ENCODE data around the gene CNTN5. TPM values are rescaled to one million over a fixed set of nuclear protein-coding genes. Genes with fewer than 3 reads are reported as not detected.

The CNTN5 gene
- total RNA-seq, 2 donors from 2014 or later: not detected

DNA sequence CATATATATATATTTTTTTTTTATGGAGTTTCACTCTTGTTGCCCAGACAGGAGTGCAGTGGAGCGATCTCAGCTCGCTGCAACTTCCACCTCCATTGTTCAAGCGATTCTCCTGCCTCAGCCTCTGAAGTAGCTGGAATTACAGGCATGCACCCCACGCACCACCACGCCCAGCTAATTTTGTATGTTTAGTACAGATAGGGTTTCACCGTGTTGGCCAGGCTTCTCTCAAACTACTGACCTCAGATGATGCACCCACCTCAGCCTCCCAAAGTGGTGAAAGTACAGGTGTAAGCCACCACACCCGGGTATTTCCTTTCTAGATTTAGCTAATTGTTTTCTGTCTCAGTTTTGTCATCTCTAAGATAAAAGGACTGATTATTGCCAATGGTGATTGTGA is 821.1 kb downstream of the CNTN5 start:
- H3K36me3 Mint-ChIP-seq (ENCODE audit: low read depth): no peaks in the 10 kb centered on the region
- H3K9me3 Mint-ChIP-seq: peaks cover 3% of the 10 kb centered on the region
- H3K27me3 Mint-ChIP-seq: no peaks in the 10 kb centered on the region
- H3K27ac Mint-ChIP-seq: no peak overlapping the region
- no peak for ATAC-seq (replicated peaks)
- no peak overlapping the region for H3K4me3 Mint-ChIP-seq
- no peaks in the 10 kb centered on the region for H3K4me1 Mint-ChIP-seq

DNA sequence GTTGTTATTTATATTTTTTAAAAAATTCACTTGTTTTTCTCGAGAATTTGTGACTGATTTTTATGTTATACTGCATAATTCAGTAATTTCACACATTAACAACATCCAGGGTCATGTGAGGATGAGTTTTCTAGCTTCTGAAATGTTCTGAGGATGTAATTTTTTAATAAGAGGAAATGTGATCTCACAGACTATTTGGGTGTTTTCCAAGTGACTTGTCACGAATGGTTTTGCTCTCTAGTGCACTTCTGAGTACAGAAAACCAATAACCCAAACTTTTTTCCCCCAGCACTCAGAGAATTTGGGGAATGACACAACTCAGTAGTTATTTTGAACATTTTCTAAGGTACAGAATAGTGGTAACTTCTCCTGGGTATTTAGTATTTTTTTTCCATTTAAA is 845.2 kb downstream of the CNTN5 start:
- Mint-ChIP-seq H3K4me1 (no peaks in the 10 kb centered on the region), H3K4me3 (no peak overlapping the region), H3K27ac (no peak overlapping the region), H3K36me3 (ENCODE audit: low read depth) (no peaks in the 10 kb centered on the region), H3K27me3 (no peaks in the 10 kb centered on the region), H3K9me3 (peaks cover 6% of the 10 kb centered on the region)
- ATAC-seq (replicated peaks): no peak

DNA sequence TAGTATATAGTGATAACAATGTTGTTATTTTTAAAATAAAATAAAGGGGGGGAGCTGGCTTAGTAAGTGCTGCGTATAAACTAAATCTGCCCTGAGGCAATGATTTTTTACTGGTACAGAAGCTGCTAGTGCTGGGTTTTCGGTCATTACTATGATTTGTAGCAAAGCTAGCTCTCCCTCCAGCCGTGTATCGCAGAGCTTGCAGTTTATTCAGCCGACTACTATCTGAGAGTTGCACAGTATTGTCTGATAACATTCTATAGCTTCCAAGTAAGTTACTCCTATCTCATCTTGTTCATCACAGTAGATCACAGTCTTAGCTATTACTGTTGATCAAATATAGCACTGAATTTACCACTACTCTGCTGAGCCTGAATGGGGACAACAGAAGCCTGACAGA is 860.9 kb downstream of the CNTN5 start:
- no peak overlapping the region for H3K4me3 Mint-ChIP-seq
- no peak overlapping the region for H3K27ac Mint-ChIP-seq
- no peak for ATAC-seq (replicated peaks)
- no peaks in the 10 kb centered on the region for H3K4me1 Mint-ChIP-seq
- no peaks in the 10 kb centered on the region for H3K27me3 Mint-ChIP-seq
- no peaks in the 10 kb centered on the region for H3K36me3 Mint-ChIP-seq (ENCODE audit: low read depth)
- peaks cover 11% of the 10 kb centered on the region for H3K9me3 Mint-ChIP-seq

DNA sequence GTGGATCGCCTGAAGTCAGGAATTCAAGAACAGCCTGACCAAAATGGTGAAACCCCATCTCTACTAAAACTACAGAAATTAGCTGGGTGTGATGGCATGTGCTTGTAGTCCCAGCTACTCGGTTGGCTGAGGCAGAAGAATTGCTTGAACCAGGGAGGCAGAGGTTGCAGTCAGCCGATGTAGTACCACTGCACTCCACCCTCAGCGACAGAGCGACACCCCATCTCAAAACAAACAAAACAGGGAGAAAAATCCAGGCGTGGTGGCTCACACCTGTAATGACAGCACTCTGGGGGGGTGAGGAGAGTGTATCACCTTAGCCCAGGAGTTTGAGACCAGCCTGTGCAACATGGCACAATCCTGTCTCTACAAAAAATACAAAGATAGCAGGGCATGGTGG is 864.0 kb downstream of the CNTN5 start:
- Mint-ChIP-seq H3K4me3 (no peak overlapping the region), H3K27ac (no peak overlapping the region), H3K4me1 (no peaks in the 10 kb centered on the region), H3K27me3 (no peaks in the 10 kb centered on the region), H3K36me3 (ENCODE audit: low read depth) (no peaks in the 10 kb centered on the region), H3K9me3 (peaks cover 15% of the 10 kb centered on the region)
- ATAC-seq (replicated peaks): no peak

GRCh38 chr11:99887481-99887880 is 866.7 kb downstream of the CNTN5 start:
- Mint-ChIP-seq H3K9me3 (peaks cover 15% of the 10 kb centered on the region), H3K27ac (no peak overlapping the region), H3K27me3 (no peaks in the 10 kb centered on the region), H3K4me1 (no peaks in the 10 kb centered on the region), H3K4me3 (no peak overlapping the region), H3K36me3 (ENCODE audit: low read depth) (no peaks in the 10 kb centered on the region)
- ATAC-seq (replicated peaks): no peak

GRCh38 chr11:99893811-99894210 is 873.1 kb downstream of the CNTN5 start:
- no peak overlapping the region for H3K4me3 Mint-ChIP-seq
- no peaks in the 10 kb centered on the region for H3K27me3 Mint-ChIP-seq
- no peak for ATAC-seq (replicated peaks)
- no peak overlapping the region for H3K27ac Mint-ChIP-seq
- no peaks in the 10 kb centered on the region for H3K4me1 Mint-ChIP-seq
- H3K9me3 Mint-ChIP-seq: peaks cover 11% of the 10 kb centered on the region
- no peaks in the 10 kb centered on the region for H3K36me3 Mint-ChIP-seq (ENCODE audit: low read depth)

DNA sequence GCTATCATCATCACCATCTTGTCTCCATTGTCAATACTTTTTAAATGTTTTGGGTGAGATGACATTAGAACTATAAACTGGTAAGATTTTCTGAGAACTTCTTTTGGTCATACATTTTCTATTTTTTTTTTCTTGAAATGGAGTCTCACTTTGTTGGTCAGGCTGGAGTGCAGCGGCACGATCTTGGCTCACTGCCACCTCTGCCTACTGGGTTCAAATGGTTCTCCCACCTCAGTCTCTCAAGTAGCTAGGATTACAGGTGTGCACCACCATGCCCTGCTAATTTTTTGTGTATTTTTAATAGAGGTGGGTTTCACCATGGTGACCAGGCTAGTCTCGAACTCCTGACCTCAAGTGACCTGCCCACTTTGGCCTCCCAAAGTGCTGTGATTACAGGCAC is 880.4 kb downstream of the CNTN5 start:
- H3K4me3 Mint-ChIP-seq: no peak overlapping the region
- no peak for ATAC-seq (replicated peaks)
- no peaks in the 10 kb centered on the region for H3K4me1 Mint-ChIP-seq
- H3K27me3 Mint-ChIP-seq: no peaks in the 10 kb centered on the region
- H3K9me3 Mint-ChIP-seq: peaks cover 22% of the 10 kb centered on the region
- no peak overlapping the region for H3K27ac Mint-ChIP-seq
- no peaks in the 10 kb centered on the region for H3K36me3 Mint-ChIP-seq (ENCODE audit: low read depth)

- Mint-ChIP-seq H3K27me3 (no peaks in the 10 kb centered on the region), H3K27ac (no peak overlapping the region), H3K9me3 (peaks cover 16% of the 10 kb centered on the region), H3K4me3 (no peak overlapping the region), H3K4me1 (no peaks in the 10 kb centered on the region), H3K36me3 (ENCODE audit: low read depth) (no peaks in the 10 kb centered on the region)
- no peak for ATAC-seq (replicated peaks)
These were observed 890.4 kb downstream of the CNTN5 start for GRCh38 chr11:99911116-99911515.

DNA sequence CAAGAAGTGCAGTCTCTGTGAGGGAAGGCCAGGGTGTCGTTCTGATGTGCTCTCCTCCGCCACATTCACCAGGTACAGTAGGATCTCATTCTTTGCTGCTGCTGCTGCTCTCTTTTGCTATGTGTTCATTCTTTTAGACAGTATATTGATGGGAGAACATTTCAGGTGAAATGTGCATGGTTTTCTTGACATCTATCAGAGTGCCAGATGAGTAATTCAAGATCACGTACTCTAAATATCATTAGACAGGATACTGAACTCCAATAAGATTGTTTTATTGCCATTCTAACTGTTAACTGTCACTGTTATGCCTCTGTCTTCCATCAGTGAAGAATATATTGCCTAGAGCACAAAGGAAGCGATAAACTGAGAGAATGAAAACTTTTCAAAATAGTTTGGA is 895.3 kb downstream of the CNTN5 start:
- no peaks in the 10 kb centered on the region for H3K4me1 Mint-ChIP-seq
- peaks cover 28% of the 10 kb centered on the region for H3K9me3 Mint-ChIP-seq
- H3K36me3 Mint-ChIP-seq (ENCODE audit: low read depth): no peaks in the 10 kb centered on the region
- no peaks in the 10 kb centered on the region for H3K27me3 Mint-ChIP-seq
- no peak overlapping the region for H3K4me3 Mint-ChIP-seq
- ATAC-seq (replicated peaks): no peak
- no peak overlapping the region for H3K27ac Mint-ChIP-seq

- Mint-ChIP-seq H3K27me3 (no peaks in the 10 kb centered on the region), H3K9me3 (peaks cover 25% of the 10 kb centered on the region), H3K4me3 (no peak overlapping the region), H3K4me1 (no peaks in the 10 kb centered on the region), H3K36me3 (ENCODE audit: low read depth) (no peaks in the 10 kb centered on the region), H3K27ac (no peak overlapping the region)
- no peak for ATAC-seq (replicated peaks)
These were observed 898.0 kb downstream of the CNTN5 start for GRCh38 chr11:99918761-99919160.

DNA sequence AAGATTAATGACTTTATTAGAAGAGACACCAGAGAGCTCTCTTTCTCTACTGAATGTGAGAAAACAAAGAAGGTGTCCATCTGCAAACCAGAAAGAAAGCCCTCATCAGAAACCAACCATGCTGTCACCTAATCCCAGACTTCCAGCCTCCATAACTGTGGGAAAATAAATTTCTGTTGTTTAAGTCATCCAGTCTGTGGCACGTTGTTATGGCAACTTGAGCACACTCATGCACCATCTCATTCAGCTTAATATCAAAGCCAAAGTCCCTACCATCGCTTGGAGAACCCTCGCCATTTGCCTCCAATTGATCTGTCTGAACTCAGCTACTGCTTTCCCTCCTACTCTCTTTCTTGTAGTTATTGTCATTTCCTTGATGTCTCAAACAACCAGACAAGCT is 900.2 kb downstream of the CNTN5 start:
- no peak overlapping the region for H3K4me3 Mint-ChIP-seq
- peaks cover 29% of the 10 kb centered on the region for H3K9me3 Mint-ChIP-seq
- no peak overlapping the region for H3K27ac Mint-ChIP-seq
- ATAC-seq (replicated peaks): no peak
- H3K4me1 Mint-ChIP-seq: no peaks in the 10 kb centered on the region
- H3K27me3 Mint-ChIP-seq: no peaks in the 10 kb centered on the region
- H3K36me3 Mint-ChIP-seq (ENCODE audit: low read depth): no peaks in the 10 kb centered on the region

DNA sequence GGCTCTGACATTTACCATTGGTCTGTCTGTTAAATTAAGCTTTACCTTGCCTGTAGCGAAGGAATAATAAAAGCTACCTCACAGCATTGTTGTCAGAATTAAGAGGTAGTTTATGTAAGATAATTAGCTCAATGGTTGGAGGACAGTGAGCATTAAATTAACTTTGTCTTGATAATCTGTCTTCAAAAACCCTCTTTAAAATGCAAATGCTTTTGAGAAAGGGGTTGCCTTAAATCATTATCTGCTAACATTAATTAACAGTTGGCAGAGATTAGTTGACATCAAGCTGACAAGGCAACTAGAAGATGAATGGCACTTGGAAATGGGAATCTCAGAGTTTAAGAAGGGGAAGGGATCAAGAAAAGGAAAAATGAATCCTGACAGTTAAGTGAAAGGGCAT is 905.2 kb downstream of the CNTN5 start:
- H3K4me1 Mint-ChIP-seq: no peaks in the 10 kb centered on the region
- no peaks in the 10 kb centered on the region for H3K36me3 Mint-ChIP-seq (ENCODE audit: low read depth)
- H3K4me3 Mint-ChIP-seq: no peak overlapping the region
- H3K27ac Mint-ChIP-seq: no peak overlapping the region
- no peaks in the 10 kb centered on the region for H3K27me3 Mint-ChIP-seq
- no peak for ATAC-seq (replicated peaks)
- H3K9me3 Mint-ChIP-seq: peaks cover 25% of the 10 kb centered on the region

- ATAC-seq (replicated peaks): no peak
- Mint-ChIP-seq H3K36me3 (ENCODE audit: low read depth) (no peaks in the 10 kb centered on the region), H3K9me3 (peaks cover 17% of the 10 kb centered on the region), H3K4me3 (no peak overlapping the region), H3K27me3 (no peaks in the 10 kb centered on the region), H3K4me1 (no peaks in the 10 kb centered on the region), H3K27ac (no peak overlapping the region)
These were observed 911.9 kb downstream of the CNTN5 start for GRCh38 chr11:99932684-99933083.

DNA sequence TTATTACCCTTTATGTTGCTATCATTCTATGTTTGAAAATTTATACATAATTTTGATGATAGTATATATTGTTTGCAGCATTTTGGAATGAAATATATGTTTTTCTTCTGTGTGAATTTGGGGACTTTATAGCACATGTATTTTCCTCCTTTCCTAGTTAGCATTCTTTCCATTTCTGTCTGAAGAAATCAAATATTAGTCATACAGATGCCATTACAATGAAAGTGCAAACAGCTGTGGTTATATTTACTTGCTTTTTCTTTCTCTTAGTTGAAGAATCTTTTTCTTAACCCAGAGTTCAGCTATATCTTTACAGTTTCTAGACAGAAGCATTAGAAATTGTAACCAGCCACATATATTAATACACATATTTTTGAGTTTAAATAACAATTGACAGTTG is 913.3 kb downstream of the CNTN5 start:
- Mint-ChIP-seq H3K27ac (no peak overlapping the region), H3K4me1 (no peaks in the 10 kb centered on the region), H3K9me3 (peaks cover 17% of the 10 kb centered on the region), H3K4me3 (no peak overlapping the region), H3K36me3 (ENCODE audit: low read depth) (no peaks in the 10 kb centered on the region), H3K27me3 (no peaks in the 10 kb centered on the region)
- ATAC-seq (replicated peaks): no peak

DNA sequence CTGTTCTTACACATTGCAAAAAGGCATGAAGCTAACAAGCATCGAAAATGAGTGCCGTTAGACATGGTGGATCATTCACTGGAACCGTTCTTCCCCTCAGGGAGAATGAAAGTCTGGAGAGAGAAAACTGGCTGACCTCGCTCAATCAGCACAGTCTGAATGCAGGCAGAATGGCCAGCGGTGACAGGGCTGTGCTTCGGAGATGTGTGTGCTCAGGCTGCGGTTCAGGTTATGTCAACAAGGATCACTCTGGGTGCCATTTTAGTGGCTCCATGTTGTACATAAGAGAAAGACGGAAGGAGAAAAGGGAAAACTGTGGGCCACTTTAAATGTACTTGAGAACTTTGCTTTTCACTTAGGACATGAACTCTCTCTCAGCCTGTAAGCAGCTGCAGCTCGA is 916.6 kb downstream of the CNTN5 start:
- Mint-ChIP-seq H3K27ac (no peak overlapping the region), H3K4me1 (no peaks in the 10 kb centered on the region), H3K9me3 (peaks cover 11% of the 10 kb centered on the region), H3K27me3 (no peaks in the 10 kb centered on the region), H3K36me3 (ENCODE audit: low read depth) (no peaks in the 10 kb centered on the region), H3K4me3 (no peak overlapping the region)
- no peak for ATAC-seq (replicated peaks)

GRCh38 chr11:99952816-99953215 is 932.1 kb downstream of the CNTN5 start:
- H3K4me3 Mint-ChIP-seq: no peak overlapping the region
- no peaks in the 10 kb centered on the region for H3K27me3 Mint-ChIP-seq
- no peaks in the 10 kb centered on the region for H3K36me3 Mint-ChIP-seq (ENCODE audit: low read depth)
- H3K9me3 Mint-ChIP-seq: peaks cover 13% of the 10 kb centered on the region
- ATAC-seq (replicated peaks): no peak
- no peaks in the 10 kb centered on the region for H3K4me1 Mint-ChIP-seq
- no peak overlapping the region for H3K27ac Mint-ChIP-seq
